GM21529 (cell line): Measurements from ENCODE around the gene EPB41L4B.
"Not testable (repeated sequence)": the region's sequence is repeated elsewhere in the genome, so short reads cannot be mapped to it uniquely, and the experiment has no call there.

Experiments used
- ATAC-seq: cut with Tn5 transposase; IDR thresholded peaks from one replicate; pipeline ENCODE4 v1.9.1; 2021; ENCODE audit not compliant: unreplicated experiment

Gene EPB41L4B

GRCh38 chr9:109246533-109246932 is 74.3 kb downstream of the EPB41L4B start:
- no peak for ATAC-seq

DNA sequence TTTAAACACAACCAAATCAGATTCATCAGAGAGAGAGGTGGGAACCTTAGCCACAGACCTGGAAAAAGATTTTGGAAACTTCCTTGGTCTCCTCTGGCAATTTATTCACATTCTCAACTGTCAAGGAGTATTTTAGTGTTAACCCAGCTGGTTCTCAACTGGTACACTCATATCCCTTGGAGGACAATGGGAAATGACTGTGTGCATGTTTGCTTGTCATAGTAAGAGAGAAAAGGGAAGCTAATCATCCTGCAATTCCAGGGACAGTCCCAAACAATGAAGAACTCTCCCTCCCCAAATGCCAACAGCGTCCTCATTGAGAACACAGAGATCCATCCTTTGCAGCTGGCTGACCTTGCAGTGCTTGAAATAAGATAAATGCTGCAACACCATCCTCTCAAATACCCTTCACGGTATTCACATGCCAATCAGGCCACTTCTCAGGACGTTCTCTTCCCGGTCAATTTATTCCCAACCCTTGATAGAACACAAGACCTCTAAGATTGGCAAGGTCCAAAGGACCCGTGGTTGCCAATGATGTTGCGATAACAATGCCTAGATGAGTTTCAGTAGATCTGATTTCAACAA is 75.5 kb downstream of the EPB41L4B start:
- no peak for ATAC-seq

GRCh38 chr9:109244179-109245132 is 76.4 kb downstream of the EPB41L4B start:
- ATAC-seq, result peak; percentile 95

DNA sequence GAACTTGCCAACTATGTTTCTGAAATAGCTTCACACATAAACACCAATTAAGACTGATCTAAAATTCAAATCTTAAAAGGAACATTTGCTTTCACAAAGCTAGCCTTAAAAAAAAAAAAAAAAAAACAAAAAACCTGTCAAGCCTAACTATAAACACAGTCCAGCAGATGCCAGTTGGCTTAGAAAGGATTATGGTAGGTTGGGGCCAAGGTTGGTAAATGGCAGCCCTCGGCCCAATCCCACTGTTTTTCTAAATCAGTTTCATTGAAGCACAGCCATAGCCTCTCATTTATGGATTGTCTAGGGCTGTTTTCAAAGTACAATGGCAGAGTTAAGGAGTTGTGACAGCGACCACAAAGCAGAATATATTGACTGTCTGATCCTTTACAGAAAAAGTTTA is 78.1 kb downstream of the EPB41L4B start:
- no peak for ATAC-seq

GRCh38 chr9:109242014-109242413 is 78.8 kb downstream of the EPB41L4B start:
- no peak for ATAC-seq

- no peak for ATAC-seq
These were observed 79.7 kb downstream of the EPB41L4B start for GRCh38 chr9:109241207-109241606.

DNA sequence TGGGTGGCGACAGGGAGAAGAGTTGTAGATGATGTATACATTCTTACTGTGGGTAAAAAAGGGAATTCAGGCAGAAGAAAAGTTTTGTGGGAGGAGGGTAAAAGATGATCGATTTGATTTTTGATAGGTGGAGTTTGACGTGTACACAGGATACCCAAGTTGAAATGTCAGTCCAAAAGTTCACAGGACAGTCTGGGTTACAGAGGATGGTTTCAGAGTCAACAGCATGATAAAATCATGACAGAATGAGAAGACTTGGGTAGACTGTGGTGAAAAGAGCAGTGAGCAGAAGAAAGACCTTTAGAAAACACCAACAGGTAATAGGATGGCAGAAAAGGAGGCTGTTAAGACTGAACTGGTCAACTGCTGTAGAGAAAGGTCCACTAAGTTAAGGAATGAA is 81.6 kb downstream of the EPB41L4B start:
- no peak for ATAC-seq

DNA sequence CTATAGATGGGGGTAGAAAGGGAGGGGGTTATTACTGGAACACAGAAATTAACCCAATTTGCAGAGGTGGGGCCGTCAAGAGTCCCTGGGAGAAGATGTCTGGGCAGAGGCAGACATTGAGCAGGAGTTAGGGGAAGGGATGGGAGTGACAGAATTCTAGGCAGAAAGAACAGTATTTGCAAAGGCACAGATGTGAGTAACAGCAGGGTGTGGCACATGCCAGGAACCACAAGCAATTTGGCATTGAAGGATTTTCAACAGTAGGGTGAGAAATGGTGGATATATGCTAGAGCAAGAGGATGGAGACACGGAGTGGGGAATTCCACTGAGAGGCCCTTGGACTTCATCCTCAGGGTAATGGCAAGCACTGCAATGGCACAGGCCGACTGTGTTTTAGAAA is 82.2 kb downstream of the EPB41L4B start:
- no peak for ATAC-seq

- ATAC-seq, result no peak
These were observed 82.7 kb downstream of the EPB41L4B start for GRCh38 chr9:109238125-109238524.

DNA sequence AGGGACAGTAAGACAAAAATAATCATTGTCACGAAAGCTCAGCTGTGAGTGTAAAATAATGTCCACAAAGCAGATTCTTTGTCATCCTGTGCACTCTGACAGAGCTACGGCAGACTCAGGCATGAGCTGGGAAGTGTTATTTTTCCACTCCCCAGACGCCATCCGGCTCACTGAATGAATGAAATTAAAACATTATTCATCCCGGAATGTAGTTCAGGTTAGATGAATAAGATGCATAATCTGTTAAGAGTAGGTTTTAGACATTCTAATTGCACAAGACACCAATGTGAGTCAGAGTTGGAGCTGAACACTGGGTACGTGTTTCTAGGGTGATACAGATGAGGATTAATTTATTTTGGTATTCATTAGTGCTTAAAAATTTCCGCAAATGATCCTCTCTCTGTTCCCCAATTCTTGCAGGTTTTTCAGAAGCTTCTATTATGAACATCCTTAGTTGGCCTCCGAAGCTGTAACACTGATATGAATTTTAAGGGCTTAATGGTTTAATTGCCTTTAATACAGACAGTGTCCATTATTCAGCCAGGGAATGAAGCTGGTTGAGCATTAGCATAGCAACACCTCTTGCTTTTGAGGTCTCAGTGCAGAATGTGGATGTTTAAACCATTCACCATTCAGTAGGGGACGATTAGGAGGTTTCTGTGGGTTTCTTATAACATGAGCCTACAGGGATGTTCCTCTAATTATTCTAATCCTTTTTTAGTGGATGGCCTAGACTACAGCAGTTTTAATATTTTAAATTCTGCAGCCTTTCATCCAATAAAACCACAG is 88.2 kb downstream of the EPB41L4B start:
- no peak for ATAC-seq

GRCh38 chr9:109231593-109231992 is 89.3 kb downstream of the EPB41L4B start:
- no peak for ATAC-seq

- ATAC-seq, result no peak
These were observed 90.6 kb downstream of the EPB41L4B start for GRCh38 chr9:109230277-109230676.

DNA sequence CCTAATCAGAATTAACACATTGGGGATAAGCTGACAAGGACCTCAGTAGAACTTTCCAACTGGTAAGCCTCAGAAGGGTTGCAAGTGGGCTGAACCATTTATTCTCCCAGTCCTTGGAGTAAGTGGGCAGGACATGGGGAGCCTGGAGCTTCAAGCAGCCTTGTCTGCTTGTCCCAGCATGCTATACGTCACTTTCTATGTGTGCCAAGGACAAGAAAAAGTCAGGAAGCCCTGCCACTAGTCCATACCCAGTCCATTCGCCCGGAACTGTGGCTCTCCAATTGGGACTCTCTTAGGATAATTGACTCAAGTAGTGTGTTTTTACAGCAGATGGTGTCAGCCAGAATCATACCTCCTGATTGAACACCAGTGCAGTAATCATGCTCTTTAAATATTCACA is 91.2 kb downstream of the EPB41L4B start:
- ATAC-seq, result no peak

DNA sequence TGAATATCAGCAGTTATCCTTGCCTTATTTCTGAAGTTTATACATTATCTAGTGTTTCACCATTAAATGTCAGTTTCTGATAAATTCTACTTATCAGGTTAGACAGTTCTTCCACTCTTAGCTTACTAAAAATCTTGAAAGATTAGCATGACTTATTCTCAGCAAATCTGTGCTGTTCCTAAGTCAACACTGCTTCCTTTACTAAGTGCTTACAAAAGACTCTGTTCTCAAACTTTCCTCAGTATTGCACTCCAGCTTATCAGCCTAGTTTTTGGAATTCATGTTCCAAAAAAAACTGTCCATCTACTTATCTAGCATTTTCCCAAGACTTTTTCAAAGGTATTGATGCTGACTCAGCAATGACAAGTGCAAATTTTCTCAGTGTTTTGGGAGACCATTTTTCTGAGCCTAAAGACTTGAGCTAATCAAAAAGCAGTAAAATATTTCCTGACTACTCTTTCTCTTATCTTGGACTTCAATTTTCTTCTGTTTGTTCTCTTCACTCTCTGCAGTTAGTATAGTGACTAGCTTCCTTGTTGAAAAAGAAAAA is 92.7 kb downstream of the EPB41L4B start:
- no peak for ATAC-seq

- ATAC-seq, result no peak
These were observed 95.2 kb downstream of the EPB41L4B start for GRCh38 chr9:109225629-109226028.

- ATAC-seq, result no peak
These were observed 96.1 kb downstream of the EPB41L4B start for GRCh38 chr9:109224751-109225150.

DNA sequence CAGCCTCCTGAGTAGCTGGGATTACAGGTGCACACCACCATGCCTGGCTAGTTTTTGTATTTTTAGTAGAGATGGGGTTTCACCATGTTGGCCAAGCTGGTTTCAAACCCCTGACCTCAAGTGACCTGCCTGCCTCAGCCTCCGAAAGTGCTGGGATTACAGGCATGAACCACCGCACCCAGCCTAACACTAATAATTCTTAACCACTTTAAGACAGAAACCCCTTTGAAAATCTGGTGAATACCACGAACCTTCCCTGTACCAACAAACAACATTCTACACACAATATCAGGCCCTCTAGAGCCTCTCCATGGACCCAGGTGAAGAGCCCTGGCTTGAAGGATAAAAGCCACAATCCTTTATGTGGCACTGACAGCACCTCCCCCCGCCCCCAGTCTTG is 102.6 kb downstream of the EPB41L4B start:
- ATAC-seq, result not testable (repeated sequence)

DNA sequence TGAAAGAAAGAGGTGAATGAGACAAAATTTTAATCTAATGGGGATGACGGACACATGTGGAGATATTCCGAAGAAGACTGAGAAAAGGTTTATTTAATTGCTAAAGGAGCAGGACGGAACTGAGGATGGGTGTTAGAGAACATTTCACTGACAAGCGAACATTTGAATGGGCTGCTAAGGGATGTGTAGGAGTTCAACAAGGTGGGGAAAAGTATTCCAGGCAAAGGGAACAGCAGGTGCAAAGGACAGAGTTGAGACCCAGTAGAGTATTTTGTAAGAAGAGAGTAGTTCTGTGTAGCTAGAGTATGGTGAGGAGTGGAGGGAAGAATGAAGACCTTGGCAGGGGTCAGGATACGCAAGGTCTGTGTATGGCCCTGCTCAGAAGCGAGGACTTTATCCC is 106.4 kb downstream of the EPB41L4B start:
- ATAC-seq, result no peak

GRCh38 chr9:109213285-109214121 is 107.4 kb downstream of the EPB41L4B start:
- no peak for ATAC-seq

DNA sequence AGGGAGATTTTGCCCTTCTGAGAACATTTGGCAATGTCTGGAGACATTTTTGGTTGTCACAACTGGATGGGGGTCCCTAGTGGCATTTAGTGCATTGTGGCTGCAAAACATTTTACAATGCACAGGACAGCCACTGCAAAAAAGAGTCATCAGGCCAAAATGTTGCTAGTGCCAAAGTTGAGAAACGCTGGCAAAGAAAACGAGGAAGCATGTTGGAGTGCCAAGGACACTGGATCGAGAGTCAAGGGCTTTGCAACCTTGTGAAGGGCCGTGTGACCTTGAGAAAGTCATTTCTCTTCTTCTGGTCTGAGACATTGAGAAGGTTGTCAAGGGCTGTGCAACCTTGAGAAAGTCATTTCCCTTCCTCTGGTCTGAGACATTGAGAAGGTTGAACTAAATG is 108.1 kb downstream of the EPB41L4B start:
- ATAC-seq, result no peak
